Measurements from ENCODE around the gene TMEM192. TPM values are rescaled to one million over a fixed set of nuclear protein-coding genes. Genes with fewer than 3 reads are reported as not detected.

TMEM192 gene
- polyA plus RNA-seq (2011; rRNA removed) (19.3 and 25.6 TPM in 2 replicates), polyA plus RNA-seq (2017; fragmentation: RNase III; extraction: RNeasy Plus Mini Kit Qiagen cat#74134 plus additional on column Dnase treatment) (7.5 to 8.8 TPM (median 8.4 TPM) in 3 replicates), polyA minus RNA-seq (2011; rRNA and poly(A)+ RNA removed) (6.4 and 8.1 TPM in 2 replicates)
- polyA plus RNA-seq (2012; cell fraction: cytosol; rRNA removed), result 3.3 and 4.3 TPM in 2 replicates
- polyA plus RNA-seq (2012; cell fraction: nucleus; rRNA removed), result 1.1 and 1.5 TPM in 2 replicates

DNA sequence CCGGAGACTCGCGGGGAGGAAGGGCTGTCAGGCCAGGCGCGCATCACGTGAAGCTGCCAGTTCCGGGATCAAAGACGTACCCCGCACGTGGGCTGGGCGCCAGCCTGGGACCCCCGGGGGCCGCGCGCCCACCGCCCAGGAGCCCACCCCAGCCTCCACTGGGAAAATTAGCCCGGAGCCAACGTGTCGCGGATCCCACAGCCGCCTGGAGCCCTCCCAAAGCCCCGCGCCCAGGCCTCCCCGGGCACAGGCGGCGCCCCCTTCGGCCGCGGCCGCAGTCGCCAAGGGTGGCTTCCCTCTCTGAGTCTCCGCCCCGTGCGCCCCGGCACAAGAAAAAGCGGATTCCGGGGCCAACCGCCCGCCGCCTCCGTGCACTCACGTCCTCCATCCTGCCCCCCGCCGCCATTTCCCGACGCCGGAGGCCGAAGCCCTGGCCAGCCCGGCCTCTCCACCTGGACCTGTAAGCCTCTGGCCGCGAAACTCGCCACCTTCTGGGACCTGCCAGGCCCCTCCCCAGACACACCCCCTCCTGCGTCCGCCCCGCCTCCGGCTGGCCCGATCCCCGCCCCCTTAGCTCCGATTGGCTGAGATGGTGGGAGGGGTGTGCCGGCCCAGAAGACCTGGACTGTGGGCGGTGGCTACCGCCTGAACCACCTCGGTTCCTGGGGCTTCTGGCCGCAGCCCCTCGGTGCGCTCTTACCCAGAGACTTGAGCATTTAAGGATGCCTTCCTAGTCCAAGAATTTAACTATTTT lies at the start of gene TMEM192:
TMEM192 (minus strand) TSS at position 493 of the 754 bp plus-strand sequence; CDS start at position 406, 87 bp downstream.
- ChIA-PET POLR2A (interaction anchor here (0.9 to 1.0 kb wide), 4 partner anchors 19 to 365 kb away, joined by 3 read pairs; partner anchors contain the start of gene KLHL2), CTCF (interaction anchor here (0.6 to 1.8 kb wide), 13 partner anchors 9 to 354 kb away, joined by 3 to 7 read pairs (median 4); no protein-coding TSS in a partner anchor)
- Histone ChIP-seq H3K4me2 (peak within 1 kb of the TSS; percentile 78), H3K27ac (peak within 1 kb of the TSS; percentile 90 to 95), H3K9me3 (no peaks in the 10 kb centered on the region), H3K4me3 (peak within 1 kb of the TSS; percentile 76), H3K4me1 (peaks cover 6% of the 10 kb centered on the region; the same call in 1 of the 3 replicates)
- DNase-seq (ENCODE audit: low read depth in 1 of 2, low spot score in 1 of 2) (peak; percentile 72 to 90), ATAC-seq (peak; percentile 98), FAIRE-seq (no peak)
- 8% methylated on average over 6 of the region's 66 CpGs for WGBS (ENCODE audit: missing lambda C conversion rate)
- TF ChIP-seq PHF8 (IDR thresholded peaks at IDR 0.05; ENCODE audit: borderline replicate concordance, low read depth) (peak; percentile 82; the same call in 1 of the 2 replicates), JUNB (IDR thresholded peaks at IDR 0.05) (no peak), RNF2 (IDR thresholded peaks at IDR 0.05; ENCODE audit: borderline replicate concordance, low read depth) (no peak), SMC3 (IDR thresholded peaks at IDR 0.05) (no peak), HEYL (CRISPR knock-in tag; IDR thresholded peaks at IDR 0.05) (no peak), HOXA7 (CRISPR knock-in tag; IDR thresholded peaks at IDR 0.05) (no peak), MAX (IDR thresholded peaks at IDR 0.05) (peak; percentile 71), FOSL2 (IDR thresholded peaks at IDR 0.05) (no peak), FOSL2 (CRISPR knock-in tag; IDR thresholded peaks at IDR 0.05) (no peak), TP53 (CRISPR knock-in tag; IDR thresholded peaks at IDR 0.05) (no peak), CHD2 (IDR thresholded peaks at IDR 0.05; ENCODE audit: low read length, partially characterized antibody) (no peak), JUN (IDR thresholded peaks at IDR 0.05) (peak in 1 of 2 experiments; percentile 52; a peak in 1 of 5 replicates), HMGXB4 (CRISPR knock-in tag; IDR thresholded peaks at IDR 0.05; ENCODE audit: borderline replicate concordance) (peak; percentile 78; the same call in 1 of the 2 replicates), BCL3 (IDR thresholded peaks at IDR 0.05) (0 out of 3 replicates have a peak, but pooled peaks have one; percentile 63), RCOR1 (IDR thresholded peaks at IDR 0.05; ENCODE audit: low read depth, low read length) (no peak), GATA3 (IDR thresholded peaks at IDR 0.05; ENCODE audit: borderline replicate concordance) (no peak), ZNF302 (CRISPR knock-in tag; IDR thresholded peaks at IDR 0.05) (no peak), SREBF2 (IDR thresholded peaks at IDR 0.05) (no peak), HDAC2 (IDR thresholded peaks at IDR 0.05) (no peak), ATOH8 (CRISPR knock-in tag; IDR thresholded peaks at IDR 0.05; ENCODE audit: low read depth) (no peak)
- TF ChIP-seq, protein P1, sequence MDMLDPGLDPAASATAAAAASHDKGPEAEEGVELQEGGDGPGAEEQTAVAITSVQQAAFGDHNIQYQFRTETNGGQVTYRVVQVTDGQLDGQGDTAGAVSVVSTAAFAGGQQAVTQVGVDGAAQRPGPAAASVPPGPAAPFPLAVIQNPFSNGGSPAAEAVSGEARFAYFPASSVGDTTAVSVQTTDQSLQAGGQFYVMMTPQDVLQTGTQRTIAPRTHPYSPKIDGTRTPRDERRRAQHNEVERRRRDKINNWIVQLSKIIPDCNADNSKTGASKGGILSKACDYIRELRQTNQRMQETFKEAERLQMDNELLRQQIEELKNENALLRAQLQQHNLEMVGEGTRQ (IDR thresholded peaks at IDR 0.05), result peak; percentile 90
- TF ChIP-seq, protein P2, sequence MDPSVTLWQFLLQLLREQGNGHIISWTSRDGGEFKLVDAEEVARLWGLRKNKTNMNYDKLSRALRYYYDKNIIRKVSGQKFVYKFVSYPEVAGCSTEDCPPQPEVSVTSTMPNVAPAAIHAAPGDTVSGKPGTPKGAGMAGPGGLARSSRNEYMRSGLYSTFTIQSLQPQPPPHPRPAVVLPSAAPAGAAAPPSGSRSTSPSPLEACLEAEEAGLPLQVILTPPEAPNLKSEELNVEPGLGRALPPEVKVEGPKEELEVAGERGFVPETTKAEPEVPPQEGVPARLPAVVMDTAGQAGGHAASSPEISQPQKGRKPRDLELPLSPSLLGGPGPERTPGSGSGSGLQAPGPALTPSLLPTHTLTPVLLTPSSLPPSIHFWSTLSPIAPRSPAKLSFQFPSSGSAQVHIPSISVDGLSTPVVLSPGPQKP (IDR thresholded peaks at IDR 0.05; ENCODE audit: low read depth, low read length), result no peak

Measured in A549 (cell line).